K562 (cell line): ENCODE measurements around the gene IBA57. TPM values are rescaled to one million over a fixed set of nuclear protein-coding genes. Genes with fewer than 3 reads are reported as not detected.

Experiments
- ATAC-seq: fragments of 200-7000 bp; cut with Tn5 transposase; 3 replicates; pipeline ENCODE4 v1.9.1; 2020; ENCODE audit warnings: moderate library complexity
- BruUV-seq: library from RNA; stranded (reverse); fragments of 400-500 nt; replicated peaks from 2 replicates; lab custom pipeline; 2021; lab: Mats Ljungman, UMichigan
- CTCF ChIA-PET: fragments of 300-600 bp; formaldehyde crosslinking; extraction: SDS; loops from one replicate; lab custom pipeline; 2021; ENCODE audit warnings: low intra/inter-chr PET ratio; lab: Yijun Ruan, JAX
- POLR2A ChIA-PET: fragments of 300-600, 350-650 bp; sonication (Branson Sonifier 250); formaldehyde crosslinking; extraction: SDS; loops from one replicate; lab custom pipeline; 2021; ENCODE audit warnings: antibody characterized with exemption, inconsistent platforms; lab: Yijun Ruan, JAX
- DNase-seq, 4 experiments: peaks; one replicate each; pipeline versions ENCODE4 v3.0.0 to v3.0.0-alpha.2; 2011 to 2018; ENCODE audit warnings: low spot score in 3 of 4, mixed read lengths in 3 of 4; ENCODE audit errors: extremely low read depth in 1 of 4
- FAIRE-seq: peaks from 2 replicates; lab custom pipeline; 2011; peaks lifted over from hg19 to GRCh38; lab: Jason Lieb, UNC
- H2AFZ ChIP-seq: 2 replicates; pipeline ENCODE4 v1.6.0; 2011; ENCODE audit warnings: low read depth, low read length, control low read depth, inconsistent platforms
- H3K27ac ChIP-seq: fragments of 200-600 bp; 3 replicates; pipeline ENCODE4 v1.8.0; 2011; ENCODE audit warnings: low read depth, mild to moderate bottlenecking, control low read depth, inconsistent platforms, low read length, moderate library complexity, mixed read lengths; ENCODE audit errors: extremely low read depth
- H3K27me3 ChIP-seq, 2 experiments: fragments of 300-600 bp in 1 of 2; 2 replicates in 1 of 2; 3 replicates in 1 of 2; pipeline versions ENCODE4 v1.6.0 to v1.8.0; 2011; ENCODE audit warnings: inconsistent platforms in 2 of 2, low read length in 2 of 2, mild to moderate bottlenecking in 1 of 2, mixed read lengths in 1 of 2, moderate library complexity in 1 of 2; ENCODE audit not compliant: control insufficient read depth in 2 of 2, insufficient read depth in 2 of 2
- H3K36me3 ChIP-seq: fragments of 300-600 bp; 3 replicates; pipeline ENCODE4 v1.8.0; 2011; ENCODE audit warnings: mild to moderate bottlenecking, low read length, inconsistent platforms; ENCODE audit not compliant: control insufficient read depth, insufficient read depth
- H3K4me1 ChIP-seq, 2 experiments: fragments of 200-600 bp in 1 of 2; replicated peaks in 1 of 2; 2 replicates in 1 of 2; 3 replicates in 1 of 2; pipeline versions ENCODE4 v1.5.1 to v1.8.0; 2011; ENCODE audit warnings: inconsistent platforms in 2 of 2, low read length in 2 of 2, mild to moderate bottlenecking in 1 of 2, mixed read lengths in 1 of 2, moderate library complexity in 1 of 2; ENCODE audit not compliant: control insufficient read depth in 2 of 2, insufficient read depth in 2 of 2
- H3K4me2 ChIP-seq: 2 replicates; pipeline ENCODE4 v1.6.1; 2011; ENCODE audit warnings: low read length, control low read depth, inconsistent platforms, mixed read lengths; ENCODE audit not compliant: insufficient read depth
- H3K4me3 ChIP-seq: fragments of 200-600 bp; sonication (generic), shearing (Covaris generic); 2 replicates; pipeline ENCODE4 v1.5.1; 2016; ENCODE audit warnings: control low read depth, inconsistent platforms
- H3K79me2 ChIP-seq: fragments of 200-600 bp; 3 replicates; pipeline ENCODE4 v1.8.0; 2011; ENCODE audit warnings: low read length, inconsistent platforms; ENCODE audit not compliant: control insufficient read depth, insufficient read depth
- H3K9ac ChIP-seq, 2 experiments: 2 replicates each; pipeline versions ENCODE4 v1.6.0 to v1.6.1; 2011; ENCODE audit warnings: low read depth in 2 of 2, low read length in 2 of 2, control low read depth in 1 of 2, inconsistent platforms in 1 of 2, mild to moderate bottlenecking in 1 of 2, mixed read lengths in 1 of 2; ENCODE audit not compliant: insufficient read depth in 1 of 2
- H3K9me1 ChIP-seq: one replicate; pipeline ENCODE4 v1.6.0; 2011; ENCODE audit warnings: inconsistent platforms, mild to moderate bottlenecking, low read length, moderate library complexity; ENCODE audit not compliant: control insufficient read depth, insufficient read depth
- H3K9me3 ChIP-seq: replicated peaks from 2 replicates; pipeline ENCODE4 v1.5.1; 2011; ENCODE audit warnings: low read depth, low read length, inconsistent platforms; ENCODE audit not compliant: control insufficient read depth, insufficient read depth
- H4K20me1 ChIP-seq: replicated peaks from 2 replicates; pipeline ENCODE4 v1.6.1; 2011; ENCODE audit warnings: low read length, inconsistent platforms, mixed read lengths; ENCODE audit not compliant: control insufficient read depth, insufficient read depth
- DDX20 ChIP-seq: fragments of 450-650 bp; IDR thresholded peaks from 2 replicates; pipeline ENCODE4 v1.6.1; 2016; ENCODE audit warnings: missing genetic modification characterization, low read depth, mild to moderate bottlenecking, missing compliant biosample characterization, moderate library complexity
- EGR1 ChIP-seq: fragments of 450-650 bp; conservative IDR thresholded peaks from 2 replicates; pipeline ENCODE4 v1.6.1; 2017; ENCODE audit warnings: mild to moderate bottlenecking
- TCF7L2 ChIP-seq: fragments of 150-350 bp; IDR thresholded peaks from 2 replicates; pipeline ENCODE4 v1.6.1; 2016; ENCODE audit warnings: low read depth, mild to moderate bottlenecking, low read length, moderate library complexity
- ZBTB43 ChIP-seq: sonication (generic); formaldehyde crosslinking; IDR thresholded peaks from 2 replicates; pipeline ENCODE4 v1.8.0; 2023; ENCODE audit warnings: mild to moderate bottlenecking, missing genetic modification reagents
- WGBS: fragments of 100-300 bp; shearing (Covaris generic); methylation state at CpG from one replicate; pipeline ENCODE4 v1.1.6; 2016; ENCODE audit warnings: low coverage, mixed read lengths; ENCODE audit not compliant: insufficient coverage; ENCODE audit errors: missing lambda C conversion rate; 5-methylcytosine and 5-hydroxymethylcytosine counted together
- in situ Hi-C: fragments of 300-500 bp; cut with MboI; formaldehyde crosslinking; loops from 4 replicates; pipeline ENCODE4 v1.15.0; 2018; ENCODE audit warnings: inconsistent platforms, mixed read lengths
- intact Hi-C: fragments of 100-400 bp; cut with micrococcal nuclease; formaldehyde crosslinking; loops from 2 replicates; pipeline ENCODE4 v1.14.2; 2022
- polyA plus RNA-seq, 8 experiments: library from polyadenylated mRNA; depleted of rRNA in 4 of 8; stranded (reverse) in 5 of 8; unstranded in 3 of 8; fragments of >200 nt; fragmentation: Nextera tagmentation in 2 of 8; fragmentation: Illumina TruSeq in 1 of 8; extraction: Ambion mirVana in 2 of 8; extraction: Trizol in 1 of 8; gene quantifications; 2 replicates each; pipeline versions ENCODE4 v1.2.1 to v1.2.3, GENCODE V29; 2011 to 2014; ENCODE audit warnings: inconsistent platforms in 1 of 8, missing spikeins in 1 of 8
- total RNA-seq, 7 experiments: library from RNA; depleted of rRNA in 6 of 7; stranded (reverse); fragments of >200 nt in 6 of 7; fragmentation: Illumina TruSeq in 2 of 7; extraction: Trizol in 2 of 7; gene quantifications; 2 replicates each; pipeline versions ENCODE4 v1.2.1 to v1.2.3, GENCODE V29; 2011 to 2021; ENCODE audit warnings: low replicate concordance in 1 of 7

IBA57 gene
- total and polyA plus RNA-seq, 9 of the 15 experiments (the other 6 are each of a cell fraction or from before 2014, with no cell fraction given) = 0.77 to 15.5 (median 2.7) TPM

GRCh38 chr1:228154670-228155571 lies 10.7 kb upstream of the IBA57 start:
- no peak overlapping the region for H3K4me3 ChIP-seq
- TF ChIP-seq ZBTB43 (CRISPR knock-in tag) (no peak), TCF7L2 (no peak), DDX20 (no peak), EGR1 (peak; percentile 58)
- H3K9me1 ChIP-seq = no peaks in the 10 kb centered on the region
- no peak overlapping the region for H3K4me2 ChIP-seq
- POLR2A ChIA-PET = interaction anchor here (1.0 to 1.4 kb wide), 2 partner anchors 10 to 12 kb away, joined by 4 to 5 read pairs; partner anchors contain the start of gene IBA57
- H3K36me3 ChIP-seq = no peaks in the 10 kb centered on the region; the same call in 2 of the 3 replicates
- in situ Hi-C loops (no loop called here), intact Hi-C loops (no loop called here)
- peak; percentile 19 for FAIRE-seq
- no peaks in the 10 kb centered on the region; the same call in none of the 2 replicates for H4K20me1 ChIP-seq
- no peaks in the 10 kb centered on the region for H3K27me3 ChIP-seq
- H2AFZ ChIP-seq = no peak overlapping the region
- H3K9ac ChIP-seq = peak overlapping the region in 1 of 2 experiments; percentile 46; a peak in 1 of 4 replicates
- no peak overlapping the region for H3K27ac ChIP-seq
- BruUV-seq = no TSS peak
- H3K9me3 ChIP-seq = no peaks in the 10 kb centered on the region
- WGBS = 55% methylated on average over 20 of the region's 20 CpGs
- DNase-seq = no peak
- 0 out of 3 replicates have a peak, but pooled peaks have one; percentile 3 for ATAC-seq
- peaks cover 5 to 64% of the 10 kb centered on the region in 2 experiments; a peak in 4 of 5 replicates for H3K4me1 ChIP-seq
- H3K79me2 ChIP-seq = peaks cover 3% of the 10 kb centered on the region; the same call in 1 of the 3 replicates
- CTCF ChIA-PET = no interaction called here
